NAMALWA (cell line): ENCODE results near the gene RPRD2.

Experiments
- DNase-seq: peaks from one replicate; pipeline ENCODE4 v3.0.0-alpha.2; 2015; ENCODE audit warnings: low spot score

Gene RPRD2

GRCh38 chr1:150472601-150473200, 108.8 kb downstream of the RPRD2 start:
- DNase-seq: no peak

GRCh38 chr1:150473659-150474058, 109.7 kb downstream of the RPRD2 start:
- no peak for DNase-seq

GRCh38 chr1:150474869-150475268, 110.9 kb downstream of the RPRD2 start:
- no peak for DNase-seq

- no peak for DNase-seq
Measured at GRCh38 chr1:150476754-150477153, 112.8 kb downstream of the RPRD2 start.

- no peak for DNase-seq
Measured at GRCh38 chr1:150477320-150477719, 113.4 kb downstream of the RPRD2 start.

GRCh38 chr1:150477733-150478132, 113.8 kb downstream of the RPRD2 start:
- DNase-seq: no peak

GRCh38 chr1:150479370-150479769, 115.4 kb downstream of the RPRD2 start:
- DNase-seq: no peak

GRCh38 chr1:150479927-150480352, 116.0 kb downstream of the RPRD2 start:
- no peak for DNase-seq

- no peak for DNase-seq
Measured at GRCh38 chr1:150484431-150484830, 120.5 kb downstream of the RPRD2 start.

GRCh38 chr1:150484861-150485260, 120.9 kb downstream of the RPRD2 start:
- DNase-seq: no peak

GRCh38 chr1:150486966-150487762, 123.2 kb downstream of the RPRD2 start, which contains the start of gene TARS2:
Gene TARS2, plus strand, starts transcription at chr1:150487419. Its CDS starts 32 bp downstream, at chr1:150487451.
- peak; percentile 100 for DNase-seq

- peak; percentile 43 for DNase-seq
Measured at GRCh38 chr1:150487763-150488115, 123.8 kb downstream of the RPRD2 start.

- no peak for DNase-seq
Measured at GRCh38 chr1:150493175-150493574, 129.2 kb downstream of the RPRD2 start.

- DNase-seq: no peak
Measured at GRCh38 chr1:150498342-150498741, 134.4 kb downstream of the RPRD2 start.

- DNase-seq: no peak
Measured at GRCh38 chr1:150505431-150505830, 141.5 kb downstream of the RPRD2 start.

- no peak for DNase-seq
Measured at GRCh38 chr1:150507912-150508864, 144.2 kb downstream of the RPRD2 start, which contains the start of gene ECM1. Gene ECM1, plus strand, starts transcription at chr1:150508109. Its CDS starts 101 bp downstream, at chr1:150508210.

GRCh38 chr1:150508982-150509381, 145.0 kb downstream of the RPRD2 start:
- no peak for DNase-seq

- no peak for DNase-seq
Measured at GRCh38 chr1:150511551-150511950, 147.6 kb downstream of the RPRD2 start.

GRCh38 chr1:150511985-150512660, 148.2 kb downstream of the RPRD2 start:
- DNase-seq: no peak

- no peak for DNase-seq
Measured at GRCh38 chr1:150512846-150513245, 148.9 kb downstream of the RPRD2 start.

GRCh38 chr1:150513351-150513791, 149.4 kb downstream of the RPRD2 start:
- DNase-seq: peak; percentile 72

GRCh38 chr1:150514260-150514659, 150.3 kb downstream of the RPRD2 start:
- DNase-seq: no peak
